K562 (cell line): ENCODE results near the gene C18orf63. TPM values are rescaled to one million over a fixed set of nuclear protein-coding genes. Genes with fewer than 3 reads are reported as not detected.
"Not testable (repeated sequence)": the region's sequence is repeated elsewhere in the genome, so short reads cannot be mapped to it uniquely, and the experiment has no call there.

Experiments
- ATAC-seq: fragments of 200-7000 bp; cut with Tn5 transposase; 3 replicates; pipeline ENCODE4 v1.9.1; 2020; ENCODE audit warnings: moderate library complexity
- BruUV-seq: library from RNA; stranded (reverse); fragments of 400-500 nt; replicated peaks from 2 replicates; lab custom pipeline; 2021; lab: Mats Ljungman, UMichigan
- CTCF ChIA-PET: fragments of 300-600 bp; formaldehyde crosslinking; extraction: SDS; loops from one replicate; lab custom pipeline; 2021; ENCODE audit warnings: low intra/inter-chr PET ratio; lab: Yijun Ruan, JAX
- POLR2A ChIA-PET: fragments of 300-600, 350-650 bp; sonication (Branson Sonifier 250); formaldehyde crosslinking; extraction: SDS; loops from one replicate; lab custom pipeline; 2021; ENCODE audit warnings: antibody characterized with exemption, inconsistent platforms; lab: Yijun Ruan, JAX
- DNase-seq, 4 experiments: peaks; one replicate each; pipeline versions ENCODE4 v3.0.0 to v3.0.0-alpha.2; 2011 to 2018; ENCODE audit warnings: low spot score in 3 of 4, mixed read lengths in 3 of 4; ENCODE audit errors: extremely low read depth in 1 of 4
- FAIRE-seq: peaks from 2 replicates; lab custom pipeline; 2011; peaks lifted over from hg19 to GRCh38; lab: Jason Lieb, UNC
- H2AFZ ChIP-seq: 2 replicates; pipeline ENCODE4 v1.6.0; 2011; ENCODE audit warnings: low read depth, low read length, control low read depth, inconsistent platforms
- H3K27ac ChIP-seq: fragments of 200-600 bp; 3 replicates; pipeline ENCODE4 v1.8.0; 2011; ENCODE audit warnings: low read depth, mild to moderate bottlenecking, control low read depth, inconsistent platforms, low read length, moderate library complexity, mixed read lengths; ENCODE audit errors: extremely low read depth
- H3K27me3 ChIP-seq, 2 experiments: fragments of 300-600 bp in 1 of 2; 2 replicates in 1 of 2; 3 replicates in 1 of 2; pipeline versions ENCODE4 v1.6.0 to v1.8.0; 2011; ENCODE audit warnings: inconsistent platforms in 2 of 2, low read length in 2 of 2, mild to moderate bottlenecking in 1 of 2, mixed read lengths in 1 of 2, moderate library complexity in 1 of 2; ENCODE audit not compliant: control insufficient read depth in 2 of 2, insufficient read depth in 2 of 2
- H3K36me3 ChIP-seq: fragments of 300-600 bp; 3 replicates; pipeline ENCODE4 v1.8.0; 2011; ENCODE audit warnings: mild to moderate bottlenecking, low read length, inconsistent platforms; ENCODE audit not compliant: control insufficient read depth, insufficient read depth
- H3K4me1 ChIP-seq, 2 experiments: fragments of 200-600 bp in 1 of 2; replicated peaks in 1 of 2; 2 replicates in 1 of 2; 3 replicates in 1 of 2; pipeline versions ENCODE4 v1.5.1 to v1.8.0; 2011; ENCODE audit warnings: inconsistent platforms in 2 of 2, low read length in 2 of 2, mild to moderate bottlenecking in 1 of 2, mixed read lengths in 1 of 2, moderate library complexity in 1 of 2; ENCODE audit not compliant: control insufficient read depth in 2 of 2, insufficient read depth in 2 of 2
- H3K4me2 ChIP-seq: 2 replicates; pipeline ENCODE4 v1.6.1; 2011; ENCODE audit warnings: low read length, control low read depth, inconsistent platforms, mixed read lengths; ENCODE audit not compliant: insufficient read depth
- H3K4me3 ChIP-seq: fragments of 200-600 bp; sonication (generic), shearing (Covaris generic); 2 replicates; pipeline ENCODE4 v1.5.1; 2016; ENCODE audit warnings: control low read depth, inconsistent platforms
- H3K79me2 ChIP-seq: fragments of 200-600 bp; 3 replicates; pipeline ENCODE4 v1.8.0; 2011; ENCODE audit warnings: low read length, inconsistent platforms; ENCODE audit not compliant: control insufficient read depth, insufficient read depth
- H3K9ac ChIP-seq, 2 experiments: 2 replicates each; pipeline versions ENCODE4 v1.6.0 to v1.6.1; 2011; ENCODE audit warnings: low read depth in 2 of 2, low read length in 2 of 2, control low read depth in 1 of 2, inconsistent platforms in 1 of 2, mild to moderate bottlenecking in 1 of 2, mixed read lengths in 1 of 2; ENCODE audit not compliant: insufficient read depth in 1 of 2
- H3K9me1 ChIP-seq: one replicate; pipeline ENCODE4 v1.6.0; 2011; ENCODE audit warnings: inconsistent platforms, mild to moderate bottlenecking, low read length, moderate library complexity; ENCODE audit not compliant: control insufficient read depth, insufficient read depth
- H3K9me3 ChIP-seq: replicated peaks from 2 replicates; pipeline ENCODE4 v1.5.1; 2011; ENCODE audit warnings: low read depth, low read length, inconsistent platforms; ENCODE audit not compliant: control insufficient read depth, insufficient read depth
- H4K20me1 ChIP-seq: replicated peaks from 2 replicates; pipeline ENCODE4 v1.6.1; 2011; ENCODE audit warnings: low read length, inconsistent platforms, mixed read lengths; ENCODE audit not compliant: control insufficient read depth, insufficient read depth
- CBX1 ChIP-seq: sonication (generic); IDR thresholded peaks from 2 replicates; pipeline ENCODE4 v1.6.1; 2016; ENCODE audit warnings: antibody characterized with exemption, low read depth, mild to moderate bottlenecking
- CCNT2 ChIP-seq: IDR thresholded peaks from 2 replicates; pipeline ENCODE4 v1.6.1; 2011; ENCODE audit warnings: borderline replicate concordance, low read depth, mild to moderate bottlenecking, moderate library complexity, mixed read lengths, low read length; ENCODE audit not compliant: insufficient read length; ENCODE audit errors: extremely low read depth
- ETV6 ChIP-seq, 3 experiments: fragments of 150-350 bp in 1 of 3; sonication (generic) in 1 of 3; formaldehyde crosslinking in 1 of 3; IDR thresholded peaks; 2 replicates each; pipeline versions ENCODE4 v1.6.1 to v1.8.0; 2014 to 2022; ENCODE audit warnings: borderline replicate concordance in 2 of 3, low read depth in 2 of 3, antibody characterized with exemption in 1 of 3, low read length in 1 of 3, mild to moderate bottlenecking in 1 of 3, missing genetic modification reagents in 1 of 3
- HDAC3 ChIP-seq: fragments of 450-650 bp; IDR thresholded peaks from 2 replicates; pipeline ENCODE4 v1.6.1; 2018; ENCODE audit warnings: borderline replicate concordance, mild to moderate bottlenecking, moderate library complexity; ENCODE audit not compliant: partially characterized antibody
- RBM22 ChIP-seq: fragments of 200-400 bp; formaldehyde crosslinking; IDR thresholded peaks from 2 replicates; pipeline ENCODE4 v1.6.1; 2018; ENCODE audit warnings: low read length, low read depth; ENCODE audit not compliant: poor library complexity, severe bottlenecking
- TRIM28 ChIP-seq: fragments of 450-650 bp; IDR thresholded peaks from 2 replicates; pipeline ENCODE4 v1.6.1; 2017
- WGBS: fragments of 100-300 bp; shearing (Covaris generic); methylation state at CpG from one replicate; pipeline ENCODE4 v1.1.6; 2016; ENCODE audit warnings: low coverage, mixed read lengths; ENCODE audit not compliant: insufficient coverage; ENCODE audit errors: missing lambda C conversion rate; 5-methylcytosine and 5-hydroxymethylcytosine counted together
- in situ Hi-C: fragments of 300-500 bp; cut with MboI; formaldehyde crosslinking; loops from 4 replicates; pipeline ENCODE4 v1.15.0; 2018; ENCODE audit warnings: inconsistent platforms, mixed read lengths
- intact Hi-C: fragments of 100-400 bp; cut with micrococcal nuclease; formaldehyde crosslinking; loops from 2 replicates; pipeline ENCODE4 v1.14.2; 2022
- polyA plus RNA-seq, 8 experiments: library from polyadenylated mRNA; depleted of rRNA in 4 of 8; stranded (reverse) in 5 of 8; unstranded in 3 of 8; fragments of >200 nt; fragmentation: Nextera tagmentation in 2 of 8; fragmentation: Illumina TruSeq in 1 of 8; extraction: Ambion mirVana in 2 of 8; extraction: Trizol in 1 of 8; gene quantifications; 2 replicates each; pipeline versions ENCODE4 v1.2.1 to v1.2.3, GENCODE V29; 2011 to 2014; ENCODE audit warnings: inconsistent platforms in 1 of 8, missing spikeins in 1 of 8
- total RNA-seq, 7 experiments: library from RNA; depleted of rRNA in 6 of 7; stranded (reverse); fragments of >200 nt in 6 of 7; fragmentation: Illumina TruSeq in 2 of 7; extraction: Trizol in 2 of 7; gene quantifications; 2 replicates each; pipeline versions ENCODE4 v1.2.1 to v1.2.3, GENCODE V29; 2011 to 2021; ENCODE audit warnings: low replicate concordance in 1 of 7
- TF ChIP-seq, protein P1 (sequence below): sonication (generic); formaldehyde crosslinking; IDR thresholded peaks from 2 replicates; pipeline ENCODE4 v1.8.0; 2022; ENCODE audit warnings: mild to moderate bottlenecking, low read depth, missing genetic modification reagents
- TF ChIP-seq, protein P2 (sequence below): fragments of 200-800 bp; sonication (Bioruptor generic); IDR thresholded peaks from 2 replicates; pipeline ENCODE4 v1.6.1; 2016; ENCODE audit warnings: missing genetic modification characterization, missing compliant biosample characterization

The C18orf63 gene
- total and polyA plus RNA-seq, 9 of the 15 experiments (the other 6 are each of a cell fraction or from before 2014, with no cell fraction given): not detected

DNA sequence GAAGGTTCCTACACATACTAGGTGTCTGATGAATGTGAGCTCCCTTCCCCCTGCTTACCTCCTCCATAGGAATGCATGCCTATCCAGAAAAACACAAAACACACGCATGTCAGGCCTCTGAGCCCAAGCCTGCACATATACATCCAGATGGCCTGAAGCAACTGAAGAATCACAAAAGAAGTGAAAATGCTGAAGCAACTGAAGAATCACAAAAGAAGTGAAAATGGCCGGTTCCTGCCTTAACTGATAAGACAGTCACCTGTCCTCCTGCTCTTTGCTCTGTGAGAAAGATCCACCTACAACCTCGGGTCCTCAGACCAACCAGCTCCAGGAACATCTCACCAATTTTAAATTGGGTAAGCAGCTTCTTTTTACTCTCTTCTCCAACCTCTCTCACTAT lies 22.7 kb upstream of the C18orf63 start:
- H3K36me3 ChIP-seq, CTCF ChIA-PET, POLR2A ChIA-PET, BruUV-seq, H3K27ac ChIP-seq, H3K9ac ChIP-seq, H3K9me1 ChIP-seq, H2AFZ ChIP-seq, H3K4me3 ChIP-seq, DNase-seq, FAIRE-seq, ATAC-seq, H4K20me1 ChIP-seq, H3K9me3 ChIP-seq, intact Hi-C loops, H3K79me2 ChIP-seq, in situ Hi-C loops, H3K27me3 ChIP-seq, H3K4me2 ChIP-seq: not testable (repeated sequence)
- peaks cover 2 to 11% of the 10 kb centered on the region in 2 experiments; a peak in 3 of 5 replicates for H3K4me1 ChIP-seq
- WGBS: 17% methylated on average over 3 of the region's 3 CpGs
- TF ChIP-seq TRIM28: peak; percentile 52; the same call in 1 of the 2 replicates

DNA sequence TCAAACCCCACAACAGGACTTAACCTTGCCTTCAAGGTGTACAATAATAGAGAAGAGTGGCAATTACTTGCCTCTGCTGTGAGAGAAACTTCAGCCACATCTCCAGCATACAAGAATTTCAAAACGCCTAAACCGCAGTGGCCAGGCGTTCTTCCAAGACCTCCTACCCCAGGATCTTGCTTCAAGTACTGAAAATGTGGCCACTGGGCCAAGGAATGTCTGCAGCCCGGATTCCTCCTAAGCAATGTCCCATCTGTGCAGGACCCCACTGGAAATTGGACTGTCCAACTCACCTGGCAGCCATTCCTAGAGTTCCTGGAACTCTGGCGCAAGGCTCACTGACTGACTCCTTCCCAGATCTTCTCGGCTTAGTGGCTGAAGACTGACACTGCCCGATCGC lies 21.1 kb upstream of the C18orf63 start:
- BruUV-seq: no TSS peak
- Histone ChIP-seq H3K27ac (no peak overlapping the region), H3K9me1 (no peaks in the 10 kb centered on the region), H2AFZ (no peak overlapping the region), H3K79me2 (no peaks in the 10 kb centered on the region; the same call in 2 of the 3 replicates), H3K4me3 (no peak overlapping the region), H3K9ac (no peak overlapping the region), H3K4me2 (no peak overlapping the region), H3K9me3 (no peaks in the 10 kb centered on the region), H3K27me3 (no peaks in the 10 kb centered on the region), H4K20me1 (no peaks in the 10 kb centered on the region), H3K36me3 (no peaks in the 10 kb centered on the region), H3K4me1 (peaks cover 0 to 11% of the 10 kb centered on the region in 2 experiments; a peak in 2 of 5 replicates)
- 23% methylated on average over 8 of the region's 8 CpGs for WGBS
- ATAC-seq (no peak), DNase-seq (no peak), FAIRE-seq (no peak)
- POLR2A ChIA-PET: no interaction called here
- intact Hi-C loops (no loop called here), in situ Hi-C loops (no loop called here)
- CTCF ChIA-PET: no interaction called here
- TF ChIP-seq CCNT2 (no peak), RBM22 (no peak), HDAC3 (no peak), ETV6 (IDR thresholded peaks at IDR 0.05; ENCODE audit: borderline replicate concordance in 1 of 2, low read depth in 2 of 2, low read length in 1 of 2) (no peak), ETV6 (CRISPR knock-in tag; IDR thresholded peaks at IDR 0.05; ENCODE audit: borderline replicate concordance) (no peak), CBX1 (no peak)
- TF ChIP-seq, protein P1, sequence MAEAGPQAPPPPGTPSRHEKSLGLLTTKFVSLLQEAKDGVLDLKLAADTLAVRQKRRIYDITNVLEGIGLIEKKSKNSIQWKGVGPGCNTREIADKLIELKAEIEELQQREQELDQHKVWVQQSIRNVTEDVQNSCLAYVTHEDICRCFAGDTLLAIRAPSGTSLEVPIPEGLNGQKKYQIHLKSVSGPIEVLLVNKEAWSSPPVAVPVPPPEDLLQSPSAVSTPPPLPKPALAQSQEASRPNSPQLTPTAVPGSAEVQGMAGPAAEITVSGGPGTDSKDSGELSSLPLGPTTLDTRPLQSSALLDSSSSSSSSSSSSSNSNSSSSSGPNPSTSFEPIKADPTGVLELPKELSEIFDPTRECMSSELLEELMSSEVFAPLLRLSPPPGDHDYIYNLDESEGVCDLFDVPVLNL (CRISPR knock-in tag): no peak
- TF ChIP-seq, protein P2, sequence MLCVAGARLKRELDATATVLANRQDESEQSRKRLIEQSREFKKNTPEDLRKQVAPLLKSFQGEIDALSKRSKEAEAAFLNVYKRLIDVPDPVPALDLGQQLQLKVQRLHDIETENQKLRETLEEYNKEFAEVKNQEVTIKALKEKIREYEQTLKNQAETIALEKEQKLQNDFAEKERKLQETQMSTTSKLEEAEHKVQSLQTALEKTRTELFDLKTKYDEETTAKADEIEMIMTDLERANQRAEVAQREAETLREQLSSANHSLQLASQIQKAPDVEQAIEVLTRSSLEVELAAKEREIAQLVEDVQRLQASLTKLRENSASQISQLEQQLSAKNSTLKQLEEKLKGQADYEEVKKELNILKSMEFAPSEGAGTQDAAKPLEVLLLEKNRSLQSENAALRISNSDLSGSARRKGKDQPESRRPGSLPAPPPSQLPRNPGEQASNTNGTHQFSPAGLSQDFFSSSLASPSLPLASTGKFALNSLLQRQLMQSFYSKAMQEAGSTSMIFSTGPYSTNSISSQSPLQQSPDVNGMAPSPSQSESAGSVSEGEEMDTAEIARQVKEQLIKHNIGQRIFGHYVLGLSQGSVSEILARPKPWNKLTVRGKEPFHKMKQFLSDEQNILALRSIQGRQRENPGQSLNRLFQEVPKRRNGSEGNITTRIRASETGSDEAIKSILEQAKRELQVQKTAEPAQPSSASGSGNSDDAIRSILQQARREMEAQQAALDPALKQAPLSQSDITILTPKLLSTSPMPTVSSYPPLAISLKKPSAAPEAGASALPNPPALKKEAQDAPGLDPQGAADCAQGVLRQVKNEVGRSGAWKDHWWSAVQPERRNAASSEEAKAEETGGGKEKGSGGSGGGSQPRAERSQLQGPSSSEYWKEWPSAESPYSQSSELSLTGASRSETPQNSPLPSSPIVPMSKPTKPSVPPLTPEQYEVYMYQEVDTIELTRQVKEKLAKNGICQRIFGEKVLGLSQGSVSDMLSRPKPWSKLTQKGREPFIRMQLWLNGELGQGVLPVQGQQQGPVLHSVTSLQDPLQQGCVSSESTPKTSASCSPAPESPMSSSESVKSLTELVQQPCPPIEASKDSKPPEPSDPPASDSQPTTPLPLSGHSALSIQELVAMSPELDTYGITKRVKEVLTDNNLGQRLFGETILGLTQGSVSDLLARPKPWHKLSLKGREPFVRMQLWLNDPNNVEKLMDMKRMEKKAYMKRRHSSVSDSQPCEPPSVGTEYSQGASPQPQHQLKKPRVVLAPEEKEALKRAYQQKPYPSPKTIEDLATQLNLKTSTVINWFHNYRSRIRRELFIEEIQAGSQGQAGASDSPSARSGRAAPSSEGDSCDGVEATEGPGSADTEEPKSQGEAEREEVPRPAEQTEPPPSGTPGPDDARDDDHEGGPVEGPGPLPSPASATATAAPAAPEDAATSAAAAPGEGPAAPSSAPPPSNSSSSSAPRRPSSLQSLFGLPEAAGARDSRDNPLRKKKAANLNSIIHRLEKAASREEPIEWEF (CRISPR knock-in tag): no peak
